Motor neuron (in vitro differentiated cells): Measurements from ENCODE around the gene PHLDA2. TPM values are rescaled to one million over a fixed set of nuclear protein-coding genes. Genes with fewer than 3 reads are reported as not detected.

Source experiments
- ATAC-seq, 8 experiments: fragments of 200-7000 bp; cut with Tn5 transposase; replicated peaks in 6 of 8; 2 replicates each; pipeline ENCODE4 v1.8.0; 2021; ENCODE audit warnings: mild to moderate bottlenecking in 8 of 8, moderate library complexity in 8 of 8
- H3K27ac ChIP-seq, 2 donors: fragments of 250-450 bp; sonication (Bioruptor Pico); 2 replicates each; pipeline ENCODE4 v1.9.0; 2021; ENCODE audit warnings: antibody characterized with exemption in 2 of 2, mild to moderate bottlenecking in 2 of 2, moderate library complexity in 1 of 2
- H3K4me1 ChIP-seq, 2 donors: fragments of 250-450 bp; sonication (Bioruptor Pico); replicated peaks in 1 of 2; 2 replicates each; pipeline ENCODE4 v1.6.1; 2021; ENCODE audit warnings: antibody characterized with exemption in 2 of 2, mild to moderate bottlenecking in 2 of 2, moderate library complexity in 1 of 2
- H3K4me3 ChIP-seq, 5 donors: fragments of 250-450 bp; sonication (Bioruptor Pico); 2 replicates each; pipeline ENCODE4 v1.9.0; 2021; ENCODE audit warnings: antibody characterized with exemption in 5 of 5, mild to moderate bottlenecking in 5 of 5, moderate library complexity in 4 of 5
- WGBS, 10 experiments: fragments of 450-650 bp; shearing (Covaris generic); methylation state at CpG; one replicate each; pipeline ENCODE4 v1.0.0; 2022; 5-methylcytosine and 5-hydroxymethylcytosine counted together
- in situ Hi-C, 9 experiments: fragments of 400-800 bp; cut with MboI; loops; one replicate each; pipeline ENCODE4 v1.15.0; 2021; ENCODE audit warnings: low sequenced_read_pairs in 9 of 9, low pct_unique_long_range_greater_than_20kb in 2 of 9; ENCODE audit not compliant: unreplicated experiment in 9 of 9
- total RNA-seq, 8 experiments: library from RNA; unstranded; fragments of 300-600 nt; gene quantifications; 2 replicates each; pipeline versions ENCODE4 v1.2.3 to v1.2.4, GENCODE V29; 2022

PHLDA2 gene
- total RNA-seq, 8 experiments from 2014 or later, result 0.37 to 40.8 (median 2.2) TPM

DNA sequence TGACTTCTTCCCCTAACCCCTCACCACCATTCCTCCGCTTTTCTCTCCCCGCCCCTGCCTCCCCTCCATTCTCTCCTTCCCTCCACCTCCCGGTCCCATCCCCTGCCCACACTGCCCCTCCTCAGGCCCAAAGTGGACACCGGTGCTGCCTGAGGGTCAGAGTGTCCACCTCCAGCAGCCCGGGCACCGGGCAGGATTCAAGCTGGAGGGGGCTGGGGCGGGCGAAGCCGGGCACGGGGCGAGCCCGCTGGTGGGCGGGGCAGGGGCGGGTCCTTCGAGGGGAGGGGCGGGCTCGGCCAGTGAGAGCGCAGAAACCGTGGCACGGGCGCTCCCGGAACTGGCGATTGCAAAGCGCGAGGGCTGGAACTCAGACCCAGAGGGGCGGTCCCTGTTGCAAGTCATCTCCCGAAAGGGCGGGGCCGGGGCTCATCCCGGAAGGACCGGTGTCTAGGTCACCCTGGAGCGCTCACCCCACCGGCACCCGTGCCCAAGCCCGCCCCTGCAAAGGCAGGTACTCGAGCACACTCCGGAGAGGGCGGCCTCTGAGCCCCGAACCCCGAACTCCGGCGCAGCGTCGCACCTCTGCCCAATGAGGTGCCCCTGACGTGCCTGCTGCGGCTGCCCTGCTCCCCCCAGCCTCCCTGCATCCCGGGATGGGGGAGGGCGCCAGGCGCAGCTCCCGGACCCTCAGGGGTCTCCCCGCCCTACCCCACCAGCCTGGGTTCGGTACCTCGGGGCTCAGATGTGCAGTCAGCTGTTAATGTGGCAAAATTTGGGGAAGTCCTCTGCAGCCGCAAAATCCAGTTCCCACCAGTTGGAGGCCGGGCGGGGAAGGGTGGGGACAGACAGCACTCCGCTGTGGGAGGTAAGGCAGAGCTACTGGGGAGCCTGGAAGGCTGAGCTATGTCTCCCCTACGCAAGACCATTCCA, 27.1 kb downstream of the PHLDA2 start:
- WGBS, 10 experiments, result 6% methylated on average over 2 of the region's 58 CpGs; no CpG with 5 or more reads in 9 of the 10 experiments
- ATAC-seq, result peak; percentile 83 to 96 (median 88)
- in situ Hi-C loops, result no loop called here
- H3K27ac ChIP-seq, result peak overlapping the region in 1 of 2 donors; percentile 44
- H3K4me3 ChIP-seq, result peak overlapping the region; percentile 35 to 51 (median 42)
- H3K4me1 ChIP-seq, result peaks cover 0 to 17% of the 10 kb centered on the region in 2 donors

DNA sequence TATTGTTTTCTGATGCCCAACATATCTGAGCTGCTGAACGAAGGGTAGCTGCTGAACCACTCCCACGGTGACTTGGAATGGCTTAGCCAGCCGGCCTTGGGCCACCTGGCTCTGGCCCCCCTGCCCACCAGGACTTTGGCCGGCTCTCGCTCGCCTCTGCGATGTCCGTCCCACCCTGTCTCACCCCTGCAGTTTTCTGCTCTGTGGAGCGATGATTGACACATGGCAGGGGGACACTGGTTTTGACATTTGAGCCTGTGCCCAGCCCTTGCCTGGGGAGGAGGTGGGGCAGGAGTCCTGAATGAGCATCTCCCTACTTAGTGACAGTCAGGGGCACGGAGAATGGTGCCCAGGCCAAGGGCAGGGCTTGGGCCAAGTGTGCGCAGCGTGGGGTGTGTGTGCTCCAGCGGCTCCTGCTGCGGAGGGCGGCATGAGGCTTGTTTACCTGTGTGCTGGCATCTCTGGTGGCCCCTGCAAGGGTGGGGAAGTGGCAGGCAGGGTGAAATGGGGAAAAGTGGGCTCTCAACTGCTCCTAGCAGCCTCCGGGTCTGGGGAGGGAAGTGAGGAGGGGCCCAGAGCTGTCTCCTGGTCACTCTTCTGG, 27.9 kb downstream of the PHLDA2 start:
- WGBS, 10 experiments, result 0 to 100% (median 67%) methylated on average over 1 to 8 of the region's 16 CpGs; no CpG with 5 or more reads in 5 of the 10 experiments
- H3K27ac ChIP-seq, result no peak overlapping the region
- H3K4me3 ChIP-seq, result peak overlapping the region in 4 of 5 donors; percentile 35 to 51 (median 44)
- ATAC-seq, result no peak
- in situ Hi-C loops, result no loop called here
- peaks cover 0 to 17% of the 10 kb centered on the region in 2 donors for H3K4me1 ChIP-seq

DNA sequence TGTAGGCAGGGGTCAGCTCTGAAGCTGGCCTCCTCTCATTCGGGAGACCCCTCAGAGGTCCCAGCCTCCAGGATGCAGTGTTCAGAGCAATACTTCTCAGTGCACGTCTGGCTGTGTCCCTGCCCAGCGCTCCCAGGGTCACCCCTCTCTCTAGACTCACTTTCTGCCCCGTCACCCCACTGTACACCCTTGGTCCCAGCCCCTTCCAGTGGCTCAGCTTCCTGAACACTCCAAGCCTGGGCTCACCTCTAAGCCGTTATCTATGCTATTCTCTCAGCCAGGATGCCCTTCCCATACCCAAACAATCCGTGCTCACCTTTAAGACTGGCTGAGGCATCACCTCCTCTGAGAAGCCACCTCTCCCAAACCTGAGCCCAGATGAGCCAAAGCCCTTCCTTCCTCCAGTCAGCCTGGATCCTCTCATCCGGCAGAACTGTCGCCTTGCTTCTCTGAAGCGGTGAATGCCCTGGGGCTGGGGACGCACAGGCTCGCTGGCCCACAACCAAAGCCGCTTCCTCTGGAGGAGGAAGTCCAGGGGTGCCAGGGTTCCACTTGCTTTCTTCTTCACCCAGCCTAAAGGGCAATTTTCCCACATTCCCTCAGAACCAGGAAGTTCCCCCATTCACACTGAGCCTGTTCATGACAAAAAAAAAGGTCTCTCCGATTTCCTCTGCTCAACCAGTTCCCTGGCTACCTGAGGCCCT, 30.0 kb downstream of the PHLDA2 start:
- ATAC-seq, result no peak
- in situ Hi-C loops, result loop anchor here (10.0 to 25.0 kb wide), 8 partner anchors 212 to 712 kb away; partner anchors contain the start of genes KCNQ1OT1 (in 5 of the 9), TSSC4 (in 2 of the 9), KCNQ1 (in 1 of the 9) and TRPM5 (in 1 of the 9)
- no peak overlapping the region for H3K27ac ChIP-seq
- peaks cover 0 to 12% of the 10 kb centered on the region in 2 donors for H3K4me1 ChIP-seq
- WGBS, 10 experiments, result 70 to 95% (median 85%) methylated on average over 2 to 7 of the region's 13 CpGs; no CpG with 5 or more reads in 4 of the 10 experiments
- H3K4me3 ChIP-seq, result no peak overlapping the region

DNA sequence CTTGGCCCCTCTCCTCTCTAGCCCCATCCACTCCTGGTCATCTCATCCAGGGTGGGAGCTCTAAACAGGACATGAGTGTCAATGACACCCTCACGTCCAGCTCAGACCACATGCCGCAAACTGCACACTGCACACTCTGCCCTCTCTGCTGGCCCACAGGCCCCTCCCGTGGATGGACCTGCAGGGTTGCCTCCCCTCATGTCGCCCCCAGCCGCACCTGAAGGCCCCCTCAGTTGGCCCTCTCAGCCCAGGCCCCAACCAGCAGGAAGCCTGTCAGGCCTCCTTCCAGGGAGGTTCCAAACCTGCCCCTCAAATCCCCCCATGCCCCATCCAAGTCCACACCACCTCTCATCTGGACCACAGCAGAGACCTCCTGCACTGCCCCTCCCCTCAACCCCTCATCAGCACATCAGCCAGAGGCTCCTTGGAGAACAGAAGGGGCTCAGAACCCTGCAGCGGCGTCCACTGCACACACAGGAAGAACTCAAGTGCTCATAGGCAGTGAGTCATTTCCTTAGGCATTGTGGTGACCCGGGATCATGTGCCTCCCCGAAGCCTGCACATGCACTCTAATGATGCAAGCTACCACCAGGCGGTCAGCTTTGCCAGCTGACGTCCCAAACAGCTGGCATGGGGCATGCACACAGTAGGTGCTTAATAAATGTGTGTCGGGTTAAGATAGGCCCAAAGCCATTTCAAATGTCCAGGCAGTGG, 30.7 kb downstream of the PHLDA2 start:
- no peak overlapping the region for H3K27ac ChIP-seq
- peaks cover 0 to 8% of the 10 kb centered on the region in 2 donors for H3K4me1 ChIP-seq
- in situ Hi-C loops, result loop anchor here (10.0 to 25.0 kb wide), 8 partner anchors 211 to 711 kb away; partner anchors contain the start of genes KCNQ1OT1 (in 5 of the 9), TSSC4 (in 2 of the 9), KCNQ1 (in 1 of the 9) and TRPM5 (in 1 of the 9)
- no peak overlapping the region for H3K4me3 ChIP-seq
- peak in 7 of 8 experiments; percentile 12 to 51 (median 32) for ATAC-seq
- WGBS, 10 experiments, result 40 to 66% methylated on average over 2 to 6 of the region's 12 CpGs; no CpG with 5 or more reads in 8 of the 10 experiments

DNA sequence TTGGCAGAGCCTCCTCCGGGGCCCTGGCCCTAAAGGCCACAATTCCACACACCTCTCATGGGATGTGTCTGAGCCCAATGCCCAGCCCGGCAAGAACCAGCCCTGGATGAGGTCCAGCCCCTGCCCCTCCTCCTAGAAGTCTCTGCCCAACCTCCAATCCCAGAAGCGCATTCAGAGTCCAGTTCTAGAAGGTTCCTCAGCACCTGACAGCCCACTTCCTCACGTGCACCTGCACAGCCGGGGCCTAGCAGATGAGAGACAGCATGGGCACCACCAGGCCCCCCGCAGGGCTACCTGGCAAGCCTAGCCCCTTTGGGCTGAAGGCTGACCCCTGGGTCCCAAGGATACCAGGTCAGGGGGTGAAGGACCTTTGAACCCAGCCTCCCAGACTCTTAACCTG, 32.2 kb downstream of the PHLDA2 start:
- ATAC-seq, result no peak
- in situ Hi-C loops, result loop anchor here (10.0 to 25.0 kb wide), 8 partner anchors 210 to 710 kb away; partner anchors contain the start of genes KCNQ1OT1 (in 5 of the 9), TSSC4 (in 2 of the 9), KCNQ1 (in 1 of the 9) and TRPM5 (in 1 of the 9)
- no peak overlapping the region for H3K4me3 ChIP-seq
- peaks cover 2 to 3% of the 10 kb centered on the region in 2 donors for H3K4me1 ChIP-seq
- WGBS, 10 experiments, result 90% methylated on average over 2 of the region's 6 CpGs; no CpG with 5 or more reads in 9 of the 10 experiments
- H3K27ac ChIP-seq, result no peak overlapping the region

DNA sequence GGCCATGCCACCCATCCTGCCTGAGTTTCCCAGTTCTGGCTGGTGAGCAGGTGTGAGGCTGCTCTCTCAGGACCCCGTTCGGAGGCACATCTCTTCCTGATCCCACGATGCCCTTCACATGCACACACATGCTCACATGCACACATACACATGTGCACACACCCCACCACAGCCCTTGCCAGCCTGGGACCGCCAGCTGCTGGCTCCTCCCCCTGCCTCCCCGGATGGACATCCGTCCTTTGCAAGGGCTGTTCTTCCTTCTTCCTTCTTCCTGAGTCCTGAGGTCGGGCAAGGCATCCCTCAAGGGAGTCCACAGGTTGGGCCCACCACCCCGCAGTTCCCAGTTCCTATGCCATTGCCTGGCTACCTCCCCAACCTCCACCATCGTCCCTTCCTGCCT, 33.2 kb downstream of the PHLDA2 start:
- ATAC-seq, result no peak
- WGBS, 10 experiments, result 20 to 100% (median 63%) methylated on average over 1 to 3 of the region's 9 CpGs; no CpG with 5 or more reads in 5 of the 10 experiments
- in situ Hi-C loops, result loop anchor here (10.0 to 25.0 kb wide), 8 partner anchors 209 to 709 kb away; partner anchors contain the start of genes KCNQ1OT1 (in 5 of the 9), TSSC4 (in 2 of the 9), KCNQ1 (in 1 of the 9) and TRPM5 (in 1 of the 9)

DNA sequence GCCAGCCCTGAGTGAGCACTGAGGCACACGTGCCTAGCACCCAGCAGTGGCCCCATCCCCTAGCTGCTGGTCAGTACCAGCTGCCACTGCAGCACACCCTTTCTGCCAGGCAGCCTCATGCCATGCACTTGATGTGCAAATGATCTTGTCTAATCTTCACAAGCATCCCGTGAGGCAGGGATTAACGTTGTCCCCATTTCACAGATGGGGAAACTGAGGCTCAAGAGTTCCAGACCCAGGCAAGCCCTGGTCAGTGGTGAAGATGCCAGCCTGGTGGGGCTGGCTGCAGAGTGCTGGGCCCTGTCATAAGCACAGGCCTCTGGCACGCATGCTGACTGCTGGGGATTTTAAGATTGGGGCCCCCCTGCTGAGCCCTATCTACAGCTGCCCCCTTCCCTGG, 35.3 kb downstream of the PHLDA2 start:
- no peak for ATAC-seq
- Histone ChIP-seq H3K4me1 (peaks cover 10 to 11% of the 10 kb centered on the region in 2 donors), H3K4me3 (no peak overlapping the region), H3K27ac (no peak overlapping the region)
- 61 to 100% (median 80%) methylated on average over 1 to 4 of the region's 4 CpGs; no CpG with 5 or more reads in 3 of the 10 experiments for WGBS, 10 experiments
- in situ Hi-C loops, result loop anchor here (10.0 to 25.0 kb wide), 8 partner anchors 207 to 707 kb away; partner anchors contain the start of genes KCNQ1OT1 (in 5 of the 9), TSSC4 (in 2 of the 9), KCNQ1 (in 1 of the 9) and TRPM5 (in 1 of the 9)

More for the DNA sequence above, 33.2 kb downstream of the PHLDA2 start:
- H3K27ac ChIP-seq, result no peak overlapping the region
- H3K4me1 ChIP-seq, result peaks cover 10 to 11% of the 10 kb centered on the region in 2 donors
- no peak overlapping the region for H3K4me3 ChIP-seq

DNA sequence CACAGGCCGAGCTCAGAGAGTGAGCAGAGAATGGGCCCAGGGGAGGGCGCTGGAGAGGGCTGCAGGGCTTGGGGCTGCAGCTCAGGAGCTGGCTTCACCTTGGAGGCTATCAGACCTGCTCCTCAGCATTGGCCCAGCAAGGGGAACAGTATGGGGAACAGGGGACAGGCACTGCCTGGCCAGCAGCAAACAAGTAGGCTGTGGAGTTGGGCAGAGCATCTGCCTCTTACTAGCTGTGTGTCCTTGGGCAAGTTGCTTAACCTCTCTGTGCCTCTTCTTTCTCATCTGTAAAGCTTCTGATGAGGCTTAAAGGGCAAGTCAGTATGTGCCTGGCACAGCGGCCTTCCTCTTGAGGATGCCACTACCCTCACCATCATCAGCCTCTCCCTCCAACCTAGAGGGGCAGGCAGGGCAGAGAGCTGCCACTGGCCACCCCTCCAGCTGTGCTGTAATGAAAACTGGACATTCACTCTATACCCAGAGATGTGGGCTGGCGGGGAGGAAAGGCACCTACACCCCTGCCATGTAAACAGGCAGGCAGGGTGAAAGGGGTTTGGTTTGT, 36.2 kb downstream of the PHLDA2 start:
- peak in 1 of 8 experiments; percentile 33 for ATAC-seq
- Histone ChIP-seq H3K4me1 (peaks cover 10 to 13% of the 10 kb centered on the region in 2 donors), H3K27ac (no peak overlapping the region), H3K4me3 (peak overlapping the region in 2 of 5 donors; percentile 15 to 23)
- WGBS, 10 experiments, result 0 to 40% methylated on average over 1 of the region's 4 CpGs; no CpG with 5 or more reads in 8 of the 10 experiments
- in situ Hi-C loops, result loop anchor here (10.0 to 25.0 kb wide), 8 partner anchors 206 to 706 kb away; partner anchors contain the start of genes KCNQ1OT1 (in 5 of the 9), TSSC4 (in 2 of the 9), KCNQ1 (in 1 of the 9) and TRPM5 (in 1 of the 9)

DNA sequence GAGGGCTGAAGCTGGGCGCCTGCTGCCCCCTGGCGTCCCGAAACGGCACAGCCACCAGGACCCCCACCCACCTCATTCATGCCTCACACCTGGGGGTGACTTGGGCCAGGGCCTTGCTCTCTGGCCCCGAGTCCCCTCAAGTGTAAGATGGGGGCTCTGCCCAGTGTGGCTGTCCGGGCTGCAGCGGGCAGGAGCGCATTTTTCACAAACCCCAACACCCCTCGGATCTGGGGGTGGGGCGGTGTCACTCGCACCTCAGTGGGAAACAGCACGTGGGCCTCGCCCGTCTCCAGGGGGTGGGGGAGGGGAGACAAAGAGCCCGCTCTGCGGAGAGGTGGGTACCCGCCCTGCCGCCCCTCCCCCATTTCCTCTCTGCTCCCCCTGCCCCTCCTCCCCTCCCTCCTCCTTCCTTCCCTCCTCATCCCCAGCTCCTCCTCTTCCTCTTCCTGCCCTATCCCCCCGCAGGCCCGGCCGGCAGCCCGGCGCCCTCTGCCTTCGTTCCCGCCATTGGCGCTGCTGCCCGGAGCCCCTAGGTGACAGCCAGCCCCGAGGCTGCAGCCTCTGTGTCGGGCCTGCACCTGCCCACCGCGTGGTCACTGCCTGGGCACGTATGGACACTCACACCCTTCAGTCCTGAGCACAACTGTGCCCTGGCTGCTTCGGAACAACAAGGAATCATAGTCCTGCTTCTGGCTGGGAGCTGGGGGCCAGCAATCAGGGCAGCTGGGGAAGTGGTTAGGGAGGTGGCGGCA, 36.8 kb downstream of the PHLDA2 start:
- ATAC-seq, result peak; percentile 32 to 79 (median 72)
- peak overlapping the region in 4 of 5 donors; percentile 4 to 28 (median 19) for H3K4me3 ChIP-seq
- in situ Hi-C loops, result loop anchor here (10.0 to 25.0 kb wide), 8 partner anchors 205 to 705 kb away; partner anchors contain the start of genes KCNQ1OT1 (in 5 of the 9), TSSC4 (in 2 of the 9), KCNQ1 (in 1 of the 9) and TRPM5 (in 1 of the 9)

More for the DNA sequence above, 36.8 kb downstream of the PHLDA2 start:
- peak overlapping the region in 1 of 2 donors; percentile 29 for H3K27ac ChIP-seq
- 0 to 83% methylated on average over 1 to 2 of the region's 34 CpGs; no CpG with 5 or more reads in 8 of the 10 experiments for WGBS, 10 experiments
- H3K4me1 ChIP-seq, result peaks cover 12 to 17% of the 10 kb centered on the region in 2 donors
